Measurements from ENCODE around the gene ZNF774. TPM values are rescaled to one million over a fixed set of nuclear protein-coding genes. Genes with fewer than 3 reads are reported as not detected.

The ZNF774 gene
- total RNA-seq, 4 donors from 2014 or later, result 2.1 to 17.1 (median 5.4) TPM

GRCh38 chr15:90411176-90411575 is 59.1 kb downstream of the ZNF774 start:
- ATAC-seq (no peak), DNase-seq (no peak)
- peaks cover 73 to 77% of the 10 kb centered on the region in 2 donors for H3K4me1 ChIP-seq
- H3K4me3 ChIP-seq, result no peak overlapping the region
- H3K36me3 ChIP-seq, result no peaks in the 10 kb centered on the region
- in situ Hi-C loops (cut with MboI; ENCODE audit: low sequenced_read_pairs in 4 of 4) (no loop called here), intact Hi-C loops (cut with DNase I; ENCODE audit: low total_unique reads) (no loop called here)
- TF ChIP-seq, protein P1, sequence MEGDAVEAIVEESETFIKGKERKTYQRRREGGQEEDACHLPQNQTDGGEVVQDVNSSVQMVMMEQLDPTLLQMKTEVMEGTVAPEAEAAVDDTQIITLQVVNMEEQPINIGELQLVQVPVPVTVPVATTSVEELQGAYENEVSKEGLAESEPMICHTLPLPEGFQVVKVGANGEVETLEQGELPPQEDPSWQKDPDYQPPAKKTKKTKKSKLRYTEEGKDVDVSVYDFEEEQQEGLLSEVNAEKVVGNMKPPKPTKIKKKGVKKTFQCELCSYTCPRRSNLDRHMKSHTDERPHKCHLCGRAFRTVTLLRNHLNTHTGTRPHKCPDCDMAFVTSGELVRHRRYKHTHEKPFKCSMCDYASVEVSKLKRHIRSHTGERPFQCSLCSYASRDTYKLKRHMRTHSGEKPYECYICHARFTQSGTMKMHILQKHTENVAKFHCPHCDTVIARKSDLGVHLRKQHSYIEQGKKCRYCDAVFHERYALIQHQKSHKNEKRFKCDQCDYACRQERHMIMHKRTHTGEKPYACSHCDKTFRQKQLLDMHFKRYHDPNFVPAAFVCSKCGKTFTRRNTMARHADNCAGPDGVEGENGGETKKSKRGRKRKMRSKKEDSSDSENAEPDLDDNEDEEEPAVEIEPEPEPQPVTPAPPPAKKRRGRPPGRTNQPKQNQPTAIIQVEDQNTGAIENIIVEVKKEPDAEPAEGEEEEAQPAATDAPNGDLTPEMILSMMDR (IDR thresholded peaks at IDR 0.05 in 4 of 5, conservative IDR thresholded peaks at IDR 0.05 in 1 of 5), result no peak
- no peak for TF ChIP-seq POLR2A (IDR thresholded peaks at IDR 0.05)
- H3K27me3 ChIP-seq, result no peaks in the 10 kb centered on the region
- peak overlapping the region in 3 of 4 donors; percentile 12 to 74 (median 66) for H3K27ac ChIP-seq
- no peaks in the 10 kb centered on the region for H3K9me3 ChIP-seq

Other genes starting within 250 kb of the ZNF774 start
- gene IDH2, start 249.8 kb upstream of the ZNF774 start, total RNA-seq, result 100 to 1,000 TPM; 349 to 547 (median 423) TPM
- gene SEMA4B, start 151.0 kb upstream of the ZNF774 start, total RNA-seq, result 10 to 100 TPM in 1 of 4 donors, 1 to 10 TPM in 3; 2.1 to 12.1 (median 6.4) TPM
- gene CIB1, start 118.3 kb upstream of the ZNF774 start, total RNA-seq, result 10 to 100 TPM; 15.5 to 43.4 (median 30.7) TPM
- gene GDPGP1, start 118.1 kb upstream of the ZNF774 start, total RNA-seq, result 1 to 10 TPM; 1.8 to 6.9 (median 4.3) TPM
- not detected for gene TTLL13, start 102.7 kb upstream of the ZNF774 start, total RNA-seq
- gene NGRN, start 86.6 kb upstream of the ZNF774 start, total RNA-seq, result 100 to 1,000 TPM; 160 to 323 (median 274) TPM
- 10 to 100 TPM; 39.1 to 92.7 (median 59.1) TPM for gene IQGAP1, start 36.0 kb downstream of the ZNF774 start, total RNA-seq
- 10 to 100 TPM; 20.7 to 41.4 (median 30.5) TPM for gene CRTC3, start 177.6 kb downstream of the ZNF774 start, total RNA-seq

All from gastrocnemius medialis (tissue), 4 donors.